Hematopoietic multipotent progenitor cell treated with erythropoietin and hydrocortisone succinate and interleukin-3 and kit ligand, for 8 days (in vitro differentiated cells): ENCODE results near the gene TPP2.

Experiments
- DNase-seq: peaks from one replicate; pipeline ENCODE4 v3.0.0-alpha.2; 2015

TPP2 gene

DNA sequence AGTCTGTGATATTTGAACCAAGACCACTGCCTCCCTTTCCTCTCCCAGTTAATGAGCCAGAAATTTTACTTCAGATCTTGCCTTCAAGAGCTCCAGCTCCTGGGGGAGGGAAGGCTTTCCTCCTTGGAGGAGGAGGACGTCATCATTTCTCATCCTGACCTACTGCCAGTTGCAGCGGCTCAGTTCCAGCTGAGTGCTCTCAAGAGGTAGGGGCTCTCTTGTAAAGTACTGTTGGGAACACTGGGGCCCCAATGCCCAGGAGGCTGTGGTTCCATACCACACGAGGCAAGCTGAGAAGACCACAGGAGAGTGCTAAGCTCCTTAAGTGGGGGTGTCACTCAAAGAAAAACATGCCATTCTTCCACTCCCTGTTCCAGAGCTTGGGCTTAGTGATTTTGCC is 61.9 kb downstream of the TPP2 start:
- DNase-seq, result no peak

DNA sequence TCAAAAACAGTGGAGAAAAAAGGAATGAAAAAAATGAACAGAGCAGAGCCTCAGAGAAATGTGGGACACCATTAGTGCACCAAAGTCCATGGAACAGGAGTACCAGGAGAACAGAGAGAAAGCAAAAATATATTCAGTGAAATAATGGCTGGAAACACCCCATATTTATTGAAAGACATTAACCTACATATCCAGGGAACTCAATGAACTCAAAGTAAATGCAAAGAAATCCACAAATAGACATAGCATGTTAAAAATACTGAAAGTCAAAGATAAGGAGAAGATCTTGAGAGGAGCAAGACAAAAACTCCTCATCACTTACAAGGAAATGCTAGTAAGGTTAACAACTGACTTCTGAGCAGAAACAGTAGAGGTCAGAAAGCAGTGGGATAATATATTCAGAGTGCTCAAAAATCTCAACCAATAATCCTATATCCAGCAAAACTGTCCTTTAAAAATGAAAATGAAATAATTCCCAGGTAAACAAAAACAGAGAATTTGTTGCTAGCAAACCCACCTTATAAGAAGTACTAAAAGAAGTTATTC is 62.5 kb downstream of the TPP2 start:
- no peak for DNase-seq

DNA sequence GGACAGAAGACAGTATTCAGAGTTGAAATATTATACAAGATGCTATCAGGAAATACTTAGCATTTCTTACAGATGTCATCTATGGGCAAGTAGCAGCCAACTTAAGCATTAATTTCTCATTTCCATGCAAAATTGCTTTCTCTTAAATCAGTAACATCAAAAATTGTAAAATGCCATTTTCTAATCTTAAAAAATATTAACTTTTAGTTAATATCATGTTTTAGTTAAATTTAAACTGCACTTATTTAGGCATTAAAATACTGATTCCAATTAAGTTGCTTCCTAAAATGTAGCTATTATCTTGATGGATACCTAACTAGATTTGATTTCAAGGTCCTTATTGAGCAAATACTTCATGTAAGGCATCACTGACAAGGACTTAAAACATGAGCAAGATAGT is 70.2 kb downstream of the TPP2 start:
- DNase-seq, result no peak

DNA sequence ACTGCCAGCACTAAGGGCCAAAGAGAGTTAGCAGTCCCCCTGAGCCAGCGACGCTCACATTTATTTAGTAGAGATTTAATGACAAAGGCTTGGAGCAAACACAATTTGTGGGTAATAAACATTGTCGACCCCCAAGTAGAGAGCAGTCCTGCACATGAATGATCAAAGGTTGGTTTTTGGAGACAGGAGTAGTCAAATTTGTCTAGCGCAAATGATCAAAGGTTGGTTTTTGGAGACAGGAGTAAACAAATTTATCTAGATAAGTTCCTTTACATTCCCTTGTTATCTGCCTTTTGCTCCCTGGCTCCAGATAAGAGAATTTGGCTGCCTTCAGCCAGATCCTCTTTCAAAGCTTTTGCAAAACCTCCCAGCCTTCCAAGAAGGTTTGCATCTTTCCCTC is 71.1 kb downstream of the TPP2 start:
- no peak for DNase-seq

DNA sequence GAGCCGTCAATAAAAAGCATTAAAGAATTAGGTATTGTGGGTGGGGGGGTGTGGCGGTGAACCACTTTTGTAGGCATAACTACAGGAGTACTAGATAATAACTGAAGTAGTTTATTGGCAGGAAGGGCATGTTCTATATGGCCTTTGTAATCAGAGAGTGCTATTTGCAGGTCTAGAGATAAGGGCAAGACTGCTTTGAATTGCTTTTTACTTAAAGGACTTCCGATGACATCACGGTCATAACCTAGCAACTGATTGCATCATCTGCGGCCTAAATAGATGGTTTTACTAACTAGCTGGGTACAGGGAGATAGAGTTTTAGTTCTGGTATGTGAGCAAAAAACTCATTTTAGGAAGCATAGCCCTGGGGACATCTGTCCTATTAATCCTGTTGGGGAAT is 73.3 kb downstream of the TPP2 start:
- no peak for DNase-seq

DNA sequence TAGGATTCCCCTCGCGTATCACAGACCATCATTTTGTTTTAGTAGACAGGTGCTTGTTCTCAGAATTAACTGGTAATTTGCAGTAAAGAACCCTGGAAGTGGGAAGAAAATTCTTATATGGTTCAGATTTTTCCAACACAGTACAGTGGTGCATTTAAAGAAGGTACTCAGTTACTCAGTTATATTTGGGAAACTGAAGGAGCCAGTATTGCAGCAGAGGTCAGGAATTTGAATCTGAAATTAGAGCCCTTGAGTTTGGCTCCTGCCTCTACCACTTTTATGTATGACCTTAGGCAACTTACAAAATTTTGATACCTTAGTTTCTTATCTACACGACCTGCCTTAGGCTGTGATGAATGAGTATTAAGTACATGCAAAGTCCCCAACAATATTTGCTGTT is 78.3 kb downstream of the TPP2 start:
- no peak for DNase-seq

DNA sequence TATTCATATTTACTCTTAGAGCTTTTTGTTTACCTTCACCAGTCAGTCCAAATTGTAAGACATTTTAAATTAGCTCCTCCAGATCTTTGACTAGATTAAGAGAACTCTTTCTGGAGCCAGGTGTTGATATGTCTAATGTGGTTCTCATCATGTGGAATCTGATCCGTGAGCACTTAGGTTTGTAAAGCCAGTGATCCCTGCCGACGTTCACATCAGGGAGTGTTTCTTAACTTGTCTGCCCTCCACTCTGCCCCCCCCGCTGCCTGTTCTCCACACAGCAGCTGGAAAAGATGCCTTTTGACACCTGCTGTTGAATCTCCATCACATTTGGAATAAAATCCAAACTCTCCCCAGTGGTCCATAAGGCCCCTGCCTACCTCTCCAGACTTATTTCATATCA is 80.3 kb downstream of the TPP2 start:
- no peak for DNase-seq

DNA sequence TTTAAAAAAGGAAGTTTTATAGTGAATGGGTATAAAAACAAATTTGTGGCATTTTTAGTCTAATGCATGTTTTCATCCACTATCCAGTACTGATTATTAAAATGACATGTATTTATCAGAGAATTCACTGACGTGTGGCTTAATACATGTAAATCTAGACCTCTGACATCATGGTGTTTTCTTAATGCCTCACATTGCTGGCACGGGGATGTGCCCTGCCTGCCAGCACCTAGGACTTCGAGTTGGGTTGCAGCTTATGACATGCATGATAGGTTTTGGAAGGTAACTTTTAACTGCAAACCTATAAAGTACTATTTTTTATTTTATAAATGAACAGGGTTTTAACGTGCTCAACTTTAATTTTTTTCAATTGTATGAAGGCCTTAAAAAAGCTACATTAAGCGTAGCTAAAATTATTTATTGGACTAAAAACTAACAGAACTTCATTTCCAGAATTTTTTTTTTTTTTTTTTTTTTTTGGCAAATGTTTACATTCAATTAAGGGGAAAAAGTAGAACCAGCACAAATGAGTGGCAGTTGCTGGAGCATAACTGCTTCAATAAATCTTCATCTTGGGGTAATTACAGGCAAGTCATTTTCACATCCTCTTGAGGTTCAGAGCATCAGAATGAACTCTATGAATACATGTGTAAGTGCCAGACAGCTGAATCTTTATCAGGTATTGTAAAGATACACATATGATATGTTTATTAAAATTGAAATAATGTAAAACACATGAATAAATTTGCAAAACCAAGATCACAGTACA is 81.7 kb downstream of the TPP2 start:
- no peak for DNase-seq

DNA sequence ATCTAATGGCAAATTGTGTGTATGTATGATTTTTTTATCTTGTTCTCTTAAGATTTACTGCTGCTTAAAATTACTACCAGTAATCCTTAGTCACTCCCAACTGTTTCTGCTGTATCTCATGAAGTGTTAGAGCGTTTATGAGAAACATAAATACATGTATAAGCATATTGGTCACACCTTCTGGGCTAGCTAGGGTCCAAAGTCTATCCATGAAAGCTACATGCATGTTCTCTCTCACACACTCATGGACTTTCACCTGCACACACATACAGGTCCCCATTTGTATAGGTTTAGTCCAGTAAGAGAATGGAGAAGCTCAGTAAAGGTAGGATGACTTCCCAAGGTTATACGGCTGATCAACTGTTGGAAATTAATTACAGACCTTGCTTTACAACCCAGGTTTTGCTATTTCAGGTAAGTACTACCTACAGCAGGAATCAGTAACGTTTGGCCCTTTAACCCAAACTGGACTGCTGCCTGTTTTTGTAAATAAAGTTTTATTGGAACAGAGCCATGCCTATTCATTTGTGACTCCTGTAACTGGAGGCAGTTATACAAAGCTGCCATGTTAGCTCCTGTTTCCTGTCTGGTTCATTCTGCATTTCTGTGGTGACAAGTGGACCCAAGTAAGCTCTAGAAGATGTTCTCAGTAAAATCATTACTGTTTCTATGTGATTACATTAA is 82.8 kb downstream of the TPP2 start:
- DNase-seq, result no peak

DNA sequence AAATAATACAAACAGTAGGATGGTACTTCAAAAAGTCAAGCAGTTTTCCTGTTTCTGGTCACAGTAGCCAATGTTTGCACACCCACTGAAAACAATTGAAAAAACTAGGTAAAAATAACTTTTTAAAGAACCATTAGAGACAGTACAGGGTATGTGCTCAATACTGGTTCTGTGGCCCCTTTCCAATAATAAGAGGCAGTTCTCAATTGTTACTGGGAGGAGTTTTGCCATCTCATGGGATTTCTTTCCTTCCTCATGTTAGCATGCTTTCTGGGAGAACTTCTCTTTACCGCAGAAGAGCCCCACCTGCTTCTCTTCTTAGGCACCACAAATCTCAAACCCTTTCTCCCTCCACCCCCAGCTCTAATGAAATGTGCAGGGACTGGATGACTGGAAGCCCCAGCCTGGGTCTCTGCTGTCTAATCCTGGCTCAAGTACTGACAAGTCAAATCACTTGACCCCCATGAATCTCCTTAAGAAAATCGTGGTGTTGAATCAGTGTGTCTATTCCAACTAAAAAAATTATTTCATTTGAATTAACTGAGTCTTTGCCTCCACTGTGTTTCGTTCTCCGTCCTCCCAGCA is 83.4 kb downstream of the TPP2 start:
- no peak for DNase-seq

DNA sequence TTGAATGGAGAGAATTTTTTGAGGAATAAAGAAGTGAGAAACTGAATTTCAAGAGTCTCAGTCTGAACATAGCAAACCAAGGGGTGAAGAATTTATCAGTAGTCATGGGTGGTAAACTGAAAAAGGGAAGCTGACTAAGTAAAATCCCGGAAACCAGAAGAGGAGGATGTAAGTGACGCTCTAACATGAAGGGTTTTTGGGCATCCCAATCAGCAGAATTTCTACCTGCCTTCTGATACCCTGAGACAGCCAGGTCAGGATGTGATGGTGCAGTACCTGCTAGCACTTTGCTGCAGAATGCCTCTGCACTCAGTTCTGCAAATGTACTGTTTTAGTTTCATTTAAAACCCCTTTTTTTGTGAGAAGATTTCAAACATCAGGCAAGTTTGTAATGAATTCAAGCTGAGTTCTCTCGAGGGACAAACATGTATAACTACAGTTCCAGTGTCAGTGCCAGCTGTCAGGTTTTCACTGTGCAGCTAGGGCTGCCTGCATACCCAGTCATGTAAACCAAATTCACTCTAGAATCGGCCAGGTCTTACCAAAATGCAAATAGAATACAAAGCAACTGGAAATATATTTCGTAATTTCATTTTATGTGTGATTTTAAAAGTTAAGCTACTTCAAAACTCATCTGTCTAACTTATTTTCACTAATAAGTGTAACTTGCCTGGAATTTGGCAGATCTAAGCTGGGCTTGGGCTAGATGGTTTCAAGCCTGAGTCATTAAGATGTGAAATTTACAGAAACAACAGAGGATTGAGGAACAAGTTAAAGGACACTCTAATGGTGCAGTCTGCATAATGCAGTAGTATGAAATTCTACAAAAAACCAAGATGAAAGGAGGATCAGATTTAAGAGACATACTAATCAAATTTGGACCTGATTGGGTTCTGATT is 84.3 kb downstream of the TPP2 start:
- no peak for DNase-seq

DNA sequence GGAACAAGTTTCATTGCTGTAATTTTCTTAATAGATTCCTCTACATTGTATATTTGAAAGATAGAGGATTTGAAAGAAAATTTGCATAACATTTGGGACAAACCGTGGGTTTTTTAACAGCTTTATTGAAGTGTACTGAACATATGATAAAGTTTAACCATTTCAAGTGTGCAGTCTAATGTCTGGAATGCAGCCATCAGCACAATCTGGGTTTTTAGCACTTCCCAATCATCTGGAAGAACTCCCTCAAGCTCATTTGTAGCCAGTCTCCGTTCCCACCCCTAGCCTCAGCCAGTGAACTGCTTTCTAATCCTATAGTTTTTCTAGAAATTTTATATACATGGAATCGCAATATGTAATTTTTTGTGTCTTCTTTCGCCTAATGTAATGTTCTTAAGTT is 85.4 kb downstream of the TPP2 start:
- DNase-seq, result no peak

DNA sequence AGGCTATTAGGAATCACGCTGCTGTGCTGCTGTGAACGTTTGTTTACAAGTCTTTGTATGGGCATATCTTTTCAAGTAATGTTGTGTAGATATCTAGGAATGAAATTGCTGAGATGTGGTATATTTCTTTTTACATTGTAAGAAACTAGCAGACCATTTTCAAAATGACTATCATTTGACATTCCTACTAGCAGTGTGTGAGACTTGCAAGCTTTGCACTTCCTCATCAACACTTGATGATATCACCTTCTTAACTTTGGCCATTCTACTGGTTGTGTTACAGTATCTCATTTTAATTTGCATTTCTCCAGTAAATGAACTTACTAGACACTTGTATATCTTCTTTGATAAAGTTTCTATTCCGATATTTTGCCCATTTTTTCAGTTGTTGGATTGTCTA is 85.9 kb downstream of the TPP2 start:
- DNase-seq, result no peak

DNA sequence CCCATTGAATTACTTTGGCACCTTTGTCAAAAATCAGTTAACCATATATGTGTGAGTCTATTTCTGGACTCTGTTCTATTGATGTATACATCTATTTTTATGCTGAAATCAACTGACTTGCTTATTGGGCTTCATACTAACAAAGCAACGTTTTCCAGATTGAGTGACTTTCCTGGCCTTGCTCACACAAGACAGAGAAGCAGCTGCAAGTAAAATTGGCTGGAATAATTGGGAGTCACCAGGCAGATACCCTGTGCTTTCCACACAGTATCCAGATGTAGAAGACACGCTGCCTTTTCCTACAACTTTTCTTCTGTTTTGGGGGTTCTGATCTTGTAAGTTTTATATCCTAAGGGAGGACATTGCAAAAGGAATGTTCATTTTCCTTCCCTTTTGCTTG is 86.9 kb downstream of the TPP2 start:
- no peak for DNase-seq

DNA sequence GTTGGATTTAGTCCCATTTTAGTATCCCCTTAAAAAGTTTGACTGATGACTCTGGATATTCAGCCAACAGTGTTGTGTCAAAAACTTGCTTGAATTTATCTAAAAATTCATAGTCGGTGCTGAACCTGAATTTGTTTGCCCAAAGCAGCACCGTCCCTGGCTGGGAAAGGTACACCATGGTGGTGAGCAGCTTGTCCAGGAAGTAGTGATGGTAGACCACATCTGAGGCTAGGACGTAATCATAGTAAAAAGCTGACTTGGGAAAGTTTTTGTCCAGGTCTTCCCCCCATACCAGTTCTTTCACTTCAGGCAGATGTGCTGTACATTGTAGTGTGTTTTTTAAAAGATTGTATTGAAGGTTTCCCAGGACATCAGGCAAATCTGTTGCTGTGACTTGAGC is 89.2 kb downstream of the TPP2 start:
- DNase-seq, result no peak

DNA sequence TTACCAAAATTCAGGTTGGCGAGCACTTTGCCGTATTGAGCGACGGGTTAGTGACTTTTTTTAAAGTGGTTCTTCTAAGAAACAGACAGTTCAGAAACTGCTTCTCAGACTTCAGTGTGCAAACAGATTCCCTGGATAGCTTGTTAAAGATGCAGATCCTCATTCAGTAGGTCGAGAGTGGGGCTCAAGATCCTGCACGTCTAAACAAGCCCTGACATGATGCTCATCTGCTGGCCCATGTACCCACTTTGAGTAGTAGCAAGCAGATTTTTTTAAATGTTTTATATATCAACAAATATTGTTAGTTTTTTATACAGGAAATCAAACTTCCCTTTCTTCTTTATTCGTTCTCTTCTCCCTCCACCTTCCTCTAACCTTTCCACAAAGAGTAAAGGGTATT is 90.7 kb downstream of the TPP2 start:
- DNase-seq, result no peak

DNA sequence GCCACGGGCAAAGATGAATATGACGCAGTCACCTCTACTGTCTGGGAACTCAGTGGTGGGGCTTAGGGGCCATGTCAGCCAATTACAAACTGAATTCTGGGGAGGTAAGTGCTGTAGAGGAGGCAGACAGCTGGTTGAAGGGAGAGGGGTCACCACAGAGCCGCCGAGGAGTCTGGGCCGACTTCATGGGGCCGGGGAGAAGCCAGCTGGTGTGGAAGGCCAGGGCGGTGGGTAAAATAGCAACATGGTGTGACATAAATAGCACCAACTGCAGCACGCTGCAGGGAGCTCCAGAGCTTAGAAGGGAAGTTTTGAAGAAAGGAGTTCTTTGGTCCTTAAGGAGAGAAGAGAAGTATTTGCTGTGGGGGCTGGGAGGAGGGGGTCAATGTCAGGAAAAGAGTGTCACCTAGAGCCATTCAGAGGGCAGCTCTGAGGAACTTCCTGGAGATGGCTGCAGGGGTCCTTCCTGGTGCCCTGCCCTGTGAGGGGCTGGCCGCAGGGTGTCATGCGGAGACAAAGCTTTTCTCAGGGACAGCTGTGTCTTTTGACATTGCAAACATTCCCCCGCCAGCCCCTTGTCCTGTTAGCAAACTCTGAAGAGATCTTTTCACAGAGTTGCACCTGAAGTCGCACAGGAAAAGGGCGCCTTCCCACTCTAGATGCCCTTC is 91.7 kb downstream of the TPP2 start:
- no peak for DNase-seq

DNA sequence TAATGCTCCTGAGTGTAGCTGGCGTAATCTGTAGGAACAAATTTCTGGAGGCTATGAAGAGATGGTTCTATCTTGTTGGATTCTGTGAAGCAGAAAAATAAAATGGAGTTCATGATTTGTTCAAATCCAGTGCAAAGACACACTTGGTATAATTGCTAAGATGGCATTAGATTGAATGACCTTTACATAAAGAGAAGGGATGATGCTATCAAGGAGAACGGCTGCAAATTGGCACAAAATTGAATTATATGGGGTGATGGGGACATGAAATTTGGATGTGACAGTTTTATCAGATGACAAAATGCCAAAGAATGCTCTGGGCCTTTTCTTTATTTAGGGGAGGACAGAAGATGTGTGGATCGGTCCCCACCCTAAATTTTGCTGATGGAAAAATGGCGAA is 94.1 kb downstream of the TPP2 start:
- no peak for DNase-seq

DNA sequence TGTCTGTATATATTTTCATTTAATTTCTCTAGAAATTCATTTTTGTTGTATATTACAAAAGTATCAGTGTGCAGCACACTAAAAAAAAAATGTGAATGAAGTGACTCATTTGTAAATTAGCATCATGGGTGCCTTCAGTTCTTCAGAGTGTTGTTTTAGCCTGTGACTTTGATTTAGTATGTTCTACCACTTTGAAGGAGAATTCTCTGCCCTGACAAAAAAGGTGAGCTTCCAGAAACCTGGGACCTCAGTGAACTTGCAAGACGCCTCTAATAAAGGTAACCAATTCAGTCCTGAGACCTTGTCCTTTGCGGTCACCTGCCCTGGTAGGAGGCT is 95.7 kb downstream of the TPP2 start:
- DNase-seq, result no peak

DNA sequence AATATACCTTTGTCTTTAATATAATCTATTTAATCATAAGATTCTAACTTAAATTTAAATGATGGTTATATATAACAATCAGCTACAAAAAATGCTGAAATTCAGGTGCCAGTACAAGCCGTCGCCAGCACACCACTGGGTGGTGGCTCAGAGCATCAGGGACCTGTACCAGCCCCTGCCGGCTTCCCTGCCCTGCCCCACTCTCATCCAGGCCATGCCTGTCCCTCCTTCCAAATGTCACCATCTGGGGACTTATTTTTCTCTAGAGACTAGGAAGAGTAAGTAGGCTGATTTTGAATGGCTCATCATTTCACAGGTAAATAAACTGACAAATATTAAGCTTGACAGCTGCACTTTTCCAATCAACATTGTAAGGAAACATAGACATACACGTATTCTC is 96.5 kb downstream of the TPP2 start:
- DNase-seq, result no peak

DNA sequence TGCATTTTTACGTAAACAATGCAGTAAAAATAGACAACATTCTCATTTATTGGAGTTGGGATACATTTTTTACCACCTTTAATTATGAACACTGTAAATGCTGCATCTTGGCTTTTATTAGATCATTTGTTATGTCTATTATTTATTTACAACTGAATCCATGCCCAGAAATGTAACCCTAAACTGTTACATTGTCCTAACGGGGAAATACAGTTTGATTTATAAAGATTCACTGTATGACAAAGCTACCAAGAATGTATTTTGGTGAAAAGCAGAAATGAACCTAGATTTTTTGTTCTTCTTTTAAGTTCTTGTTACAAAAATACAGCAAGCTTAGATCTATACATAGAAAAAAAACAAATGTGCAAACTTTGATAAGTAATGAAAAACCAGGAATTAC is 97.0 kb downstream of the TPP2 start:
- no peak for DNase-seq

DNA sequence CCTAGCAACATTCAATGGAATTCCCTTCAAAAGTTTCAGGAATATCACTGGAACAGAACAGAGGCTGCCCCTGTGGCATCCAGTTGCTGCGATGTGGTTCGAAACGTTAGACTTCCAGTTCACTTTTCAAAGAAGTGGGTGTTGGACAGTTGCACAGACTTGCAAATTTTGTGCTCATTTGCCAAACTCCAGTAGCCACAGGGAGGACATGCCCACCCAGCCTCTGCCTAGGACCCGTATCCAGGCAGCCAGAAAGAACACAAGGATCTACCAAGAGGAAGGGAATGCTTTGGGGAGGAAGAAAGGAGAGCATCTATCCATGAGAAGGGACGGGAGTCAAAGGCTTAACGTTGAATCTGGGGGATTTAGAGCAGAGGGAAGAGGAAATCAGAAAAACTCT is 98.2 kb downstream of the TPP2 start, which contains the start of gene METTL21C:
Gene METTL21C, minus strand, starts transcription at position 108 of the 400 bp plus-strand sequence. CDS start 546 bp downstream, outside the sequence.
- no peak for DNase-seq

DNA sequence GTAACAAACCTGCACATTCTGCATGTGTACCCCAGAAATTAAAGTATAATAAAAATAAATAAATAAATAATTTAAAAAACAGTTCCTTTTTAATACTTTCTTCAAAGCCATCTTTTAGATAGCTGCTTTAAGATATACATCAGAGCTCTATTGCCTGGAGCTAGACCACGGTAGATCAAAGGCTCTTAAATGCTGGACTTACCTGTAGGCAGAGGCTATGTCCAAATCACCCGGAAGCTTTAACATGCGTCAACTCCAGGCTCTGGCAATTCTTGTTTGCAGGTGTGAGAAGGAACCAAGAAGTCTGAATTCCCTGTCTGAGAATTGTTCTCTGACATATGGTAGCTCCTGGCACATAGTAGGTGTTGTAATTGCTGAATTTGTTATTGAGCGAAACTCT is 99.7 kb downstream of the TPP2 start:
- DNase-seq, result no peak
